Inferior parietal cortex (tissue), 1 donor: ENCODE results near the gene PTGES3.
"Not testable (repeated sequence)": the region's sequence is repeated elsewhere in the genome, so short reads cannot be mapped to it uniquely, and the experiment has no call there.

Experiments used
- DNase-seq: peaks from one replicate; pipeline ENCODE4 v3.0.0-alpha.2; 2016; ENCODE audit errors: extremely low spot score

Gene PTGES3

DNA sequence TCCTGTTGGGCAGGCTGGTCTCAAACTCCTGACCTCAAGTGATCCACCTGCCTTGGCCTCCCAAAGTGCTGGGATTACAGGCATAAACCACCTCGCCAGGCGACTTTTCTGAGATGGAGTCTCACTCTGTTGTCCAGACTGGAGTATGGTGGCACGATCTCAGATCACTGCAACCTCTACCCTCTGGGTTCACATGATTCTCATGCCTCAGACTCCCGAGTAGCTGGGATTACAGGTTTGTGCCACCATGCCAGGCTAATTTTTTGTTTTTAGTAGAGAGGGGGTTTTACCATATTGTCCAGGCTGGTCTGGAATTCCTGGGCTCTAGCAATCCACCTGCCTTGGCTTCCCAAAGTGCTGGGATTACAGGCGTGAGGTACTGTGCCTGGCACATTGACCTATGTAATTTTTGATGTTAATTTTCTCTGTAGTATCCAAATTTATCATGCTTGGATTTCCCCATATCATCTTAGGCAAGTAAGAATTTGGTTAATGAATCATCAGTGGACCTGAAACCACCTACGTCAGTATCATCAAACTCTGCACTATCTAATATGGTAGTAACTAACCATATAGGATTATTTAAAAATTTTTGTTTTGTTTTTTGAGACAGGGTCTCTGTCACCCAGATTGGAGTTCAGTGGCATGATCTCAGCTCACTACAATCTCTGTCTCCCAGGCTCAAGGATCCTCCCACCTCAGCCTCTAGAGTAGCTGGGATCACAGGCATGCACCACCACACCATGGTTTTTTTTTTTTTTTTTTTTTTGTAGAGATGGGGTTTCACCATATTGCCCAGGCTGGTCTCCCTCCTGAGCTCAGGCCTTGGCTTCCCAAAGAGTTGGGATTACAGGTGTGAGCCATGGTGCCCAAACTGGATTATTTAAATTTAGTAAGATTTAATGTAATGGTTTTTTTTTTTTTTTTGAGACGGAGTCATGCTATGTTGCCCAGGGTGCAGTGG lies 30.4 kb downstream of the PTGES3 start:
- DNase-seq = no peak

DNA sequence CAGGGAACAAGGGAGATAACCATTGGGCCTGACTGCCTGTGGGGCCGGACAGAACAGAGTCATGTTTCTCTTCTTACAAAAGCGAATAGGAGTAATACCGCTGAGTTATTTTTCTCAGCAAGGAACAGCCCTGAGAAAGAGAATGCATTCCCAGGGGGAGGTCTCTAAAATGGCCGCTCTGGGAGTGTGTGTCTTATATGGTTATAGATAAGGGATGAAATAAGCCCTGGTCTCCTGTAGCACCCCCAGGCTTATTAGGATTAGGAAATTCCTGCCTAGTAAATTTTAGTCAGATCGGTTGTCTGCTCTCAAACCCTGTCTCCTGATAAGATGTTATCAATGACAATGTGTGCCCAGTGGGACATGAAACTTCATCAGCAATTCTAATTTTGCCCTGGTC lies 34.3 kb downstream of the PTGES3 start:
- not testable (repeated sequence) for DNase-seq

DNA sequence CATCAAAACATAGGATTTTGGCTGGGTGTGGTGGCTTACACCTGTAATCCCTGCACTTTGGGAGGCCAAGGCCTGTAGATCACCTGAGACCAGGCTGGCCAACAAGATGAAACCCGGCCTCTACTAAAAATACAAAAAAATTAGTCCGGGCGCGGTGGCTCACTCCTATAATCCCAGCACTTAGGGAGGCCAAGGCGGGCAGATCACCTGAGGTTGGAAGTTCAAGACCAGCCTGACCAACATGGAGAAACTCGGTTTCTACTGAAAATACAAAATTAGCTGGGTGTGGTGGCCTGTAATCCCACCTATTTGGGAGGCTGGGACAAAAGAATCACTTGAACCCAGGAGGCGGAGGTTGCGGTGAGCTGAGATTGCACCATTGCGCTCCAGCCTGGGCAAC lies 40.1 kb downstream of the PTGES3 start:
- DNase-seq = not testable (repeated sequence)

DNA sequence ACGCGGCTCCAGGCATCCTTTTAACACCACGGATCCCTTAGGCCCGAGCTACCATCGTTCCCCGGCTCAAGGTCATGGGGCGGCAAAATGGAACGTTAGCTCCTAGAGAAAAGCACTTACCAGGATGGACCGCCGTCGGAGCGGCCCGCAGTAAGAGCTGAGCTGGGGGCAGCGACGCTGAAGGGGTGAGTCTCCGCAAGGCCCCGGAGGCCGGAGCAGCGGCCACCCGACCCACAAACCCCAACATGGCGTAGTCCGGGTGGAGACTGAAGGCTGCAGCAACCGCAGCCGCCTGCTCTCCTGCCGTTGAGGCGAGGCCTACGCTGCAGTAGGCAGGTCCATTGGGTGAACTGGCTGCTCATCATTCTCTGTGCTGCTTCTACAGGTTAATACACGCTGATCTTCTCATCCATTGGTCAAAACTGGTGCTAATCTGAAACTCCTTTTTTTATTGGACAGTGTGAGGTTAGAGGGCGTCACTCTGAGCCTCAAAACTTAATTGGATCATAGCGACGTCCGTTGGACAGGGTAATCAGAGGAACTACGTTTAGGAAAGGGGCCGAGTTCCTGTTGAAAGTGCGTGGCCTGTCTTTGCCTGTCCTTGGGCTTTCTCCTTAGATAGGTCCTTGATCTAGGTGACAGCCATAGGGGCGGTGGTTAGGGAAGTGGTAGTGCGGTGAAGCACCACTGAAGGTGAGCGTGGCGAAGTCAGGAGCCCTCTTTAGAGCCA lies 42.2 kb downstream of the PTGES3 start, which contains the start of gene ATP5F1B:
Gene ATP5F1B, minus strand, starts transcription at position 268 of the 730 bp plus-strand sequence. Its CDS starts 21 bp downstream, at position 247.
- DNase-seq = peak; percentile 100

DNA sequence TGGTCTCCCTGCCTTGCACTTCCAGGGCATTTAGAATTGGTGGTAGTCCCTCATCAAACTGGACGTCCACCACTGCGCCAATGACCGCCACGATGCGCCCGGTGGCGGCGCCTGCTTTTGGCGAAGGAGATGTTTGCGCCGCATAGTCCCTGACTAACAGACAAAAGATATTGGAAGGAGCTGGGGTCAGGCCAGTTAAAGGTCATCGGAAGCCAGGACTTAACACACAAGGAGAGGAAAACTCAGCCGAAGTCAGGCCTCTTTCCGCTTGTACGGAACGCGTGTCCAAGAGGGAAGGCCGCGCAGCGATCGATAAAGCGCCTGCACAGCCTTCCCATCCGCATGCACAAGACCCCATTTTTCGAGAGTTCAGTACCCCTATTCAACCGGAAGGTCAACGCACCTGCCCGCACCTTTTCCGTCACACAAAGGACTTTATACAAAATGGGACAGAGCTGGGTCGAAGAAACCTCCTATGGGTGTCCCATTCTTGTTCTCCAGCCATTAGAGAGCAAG lies 42.8 kb downstream of the PTGES3 start:
- no peak for DNase-seq

DNA sequence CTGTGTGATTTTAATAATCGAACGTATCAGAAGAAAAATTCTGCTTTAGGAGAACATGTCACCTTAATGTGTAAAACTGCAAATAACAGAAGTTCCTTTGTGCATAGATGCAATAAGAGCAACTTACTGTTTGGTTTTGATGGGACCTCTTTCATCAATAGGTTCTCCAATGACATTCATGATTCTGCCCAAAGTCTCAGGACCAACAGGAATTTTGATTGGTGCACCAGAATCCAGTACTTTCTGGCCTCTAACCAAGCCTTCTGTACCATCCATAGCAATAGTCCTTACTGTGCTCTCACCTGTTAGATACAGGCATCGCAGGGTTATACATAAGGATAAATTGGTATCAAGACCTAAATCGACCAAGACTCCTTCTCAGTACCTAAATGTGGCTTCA lies 43.4 kb downstream of the PTGES3 start:
- no peak for DNase-seq

DNA sequence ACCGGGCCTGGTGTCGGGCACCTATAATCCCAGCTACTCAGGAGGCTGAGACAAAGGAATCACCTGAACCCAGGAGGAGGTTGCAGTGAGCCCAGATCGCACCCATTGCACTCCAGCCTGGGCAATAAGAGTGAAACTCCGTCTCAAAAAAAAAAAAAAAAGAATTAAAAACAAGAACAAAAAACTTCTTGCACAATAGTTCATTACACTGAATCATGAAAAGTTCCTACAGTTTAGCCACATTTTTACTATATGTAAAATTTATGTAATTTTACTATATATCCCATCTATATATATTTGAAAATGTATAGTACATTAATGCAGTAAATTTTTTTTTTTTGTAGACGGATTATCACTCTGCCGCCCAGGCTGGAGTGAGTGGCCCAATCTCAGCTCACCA lies 46.9 kb downstream of the PTGES3 start:
- DNase-seq = no peak

DNA sequence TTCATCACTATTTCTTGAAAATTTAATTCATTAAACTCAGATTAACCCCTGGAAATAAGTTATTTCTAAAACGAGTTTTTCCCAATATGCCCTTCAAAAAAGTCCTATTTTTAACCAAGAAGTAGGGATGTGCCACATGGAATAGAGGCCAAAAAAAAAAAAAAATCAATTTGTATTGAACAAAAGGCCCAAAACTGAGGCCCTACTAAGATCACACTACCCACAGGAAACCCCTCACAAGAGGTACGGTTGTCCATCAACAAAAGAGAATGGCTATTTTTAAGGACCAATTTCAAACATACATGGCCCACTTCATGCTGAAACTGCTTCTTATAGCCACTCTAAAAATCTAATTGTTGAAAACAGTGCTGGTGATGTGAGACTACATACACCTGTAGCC lies 50.5 kb downstream of the PTGES3 start:
- DNase-seq = no peak

DNA sequence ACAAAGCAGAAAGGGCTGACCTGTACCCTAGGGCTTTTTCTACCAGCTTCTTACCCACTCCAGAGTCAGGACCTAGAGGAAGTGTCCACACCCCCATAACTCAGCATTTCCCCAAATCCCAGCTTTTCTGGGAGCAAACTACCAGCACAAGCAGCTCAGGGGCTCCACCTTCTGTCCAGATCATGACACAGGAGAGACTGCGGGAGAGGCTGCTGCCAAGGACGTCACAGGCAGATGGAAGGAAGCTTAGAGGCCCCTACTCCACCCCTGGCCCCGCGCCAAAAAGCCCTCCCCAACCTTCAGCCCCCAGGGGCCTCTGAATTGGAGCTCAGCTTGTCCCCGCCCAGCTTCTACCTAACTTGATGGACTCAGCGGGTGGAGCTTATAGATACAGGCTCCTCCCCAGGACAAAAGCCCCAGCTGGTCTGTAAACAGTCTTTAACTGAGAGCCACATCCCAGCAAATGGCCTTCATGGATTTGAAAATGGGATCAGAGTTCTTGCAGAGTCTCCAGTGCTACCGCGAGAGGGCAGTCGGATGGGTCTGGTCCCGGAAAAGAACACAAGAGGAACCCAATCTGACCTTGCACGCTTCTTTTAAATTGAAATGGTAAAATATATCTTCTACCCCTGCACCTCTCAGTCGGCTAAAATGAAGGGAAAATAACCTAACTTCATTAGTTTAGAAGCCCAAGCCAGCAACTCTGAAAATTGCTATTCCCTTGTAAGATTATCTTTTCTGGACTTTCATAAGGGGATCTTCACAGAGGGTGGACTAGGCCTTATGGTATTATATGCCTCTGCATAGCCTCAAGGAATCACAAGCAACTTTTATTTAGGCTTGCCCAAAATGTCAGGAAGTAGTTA lies 51.2 kb downstream of the PTGES3 start:
- DNase-seq = peak; percentile 91

DNA sequence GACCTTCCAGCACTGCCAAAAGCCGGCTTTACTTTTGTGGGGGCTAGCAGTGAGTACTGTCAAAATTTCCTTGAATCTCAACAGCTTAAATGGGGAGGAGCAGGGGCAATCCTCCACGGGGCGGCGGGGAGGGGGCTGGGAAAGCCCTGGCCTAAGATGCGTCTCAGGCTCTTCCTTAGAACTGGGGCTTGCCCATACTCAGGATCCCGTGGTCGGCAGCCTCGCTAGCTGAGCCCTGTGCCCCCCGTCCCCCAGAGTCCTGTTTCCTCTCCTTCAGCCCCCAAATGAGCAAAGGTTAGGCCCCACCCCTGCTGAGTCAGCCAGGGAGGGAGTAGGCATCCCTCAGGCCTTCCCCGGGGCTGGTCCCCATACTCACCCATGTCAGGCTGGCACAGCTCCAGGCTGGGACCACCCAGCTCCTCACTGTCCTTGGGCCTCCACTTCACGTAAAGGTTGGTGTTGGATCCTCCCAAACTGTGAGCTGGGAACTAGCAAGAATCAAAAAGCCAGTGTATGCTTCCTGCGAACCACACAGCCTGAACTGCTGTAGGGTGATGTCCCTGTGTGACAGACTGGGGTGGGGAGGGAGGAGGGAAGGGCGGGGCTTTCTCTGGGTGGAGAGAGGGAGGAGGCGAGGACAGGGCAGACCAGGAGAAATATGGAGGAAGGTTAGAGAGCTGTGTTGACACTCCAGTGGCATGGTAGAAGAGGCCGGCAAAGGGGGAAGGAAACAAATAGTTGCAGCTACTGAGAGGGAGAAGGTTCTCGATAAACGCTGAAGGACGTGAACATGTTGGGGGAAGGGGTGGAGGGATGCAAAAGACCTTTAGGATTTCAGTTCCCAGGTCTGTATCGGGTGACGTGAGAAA lies 52.0 kb downstream of the PTGES3 start:
- DNase-seq = peak; percentile 67

DNA sequence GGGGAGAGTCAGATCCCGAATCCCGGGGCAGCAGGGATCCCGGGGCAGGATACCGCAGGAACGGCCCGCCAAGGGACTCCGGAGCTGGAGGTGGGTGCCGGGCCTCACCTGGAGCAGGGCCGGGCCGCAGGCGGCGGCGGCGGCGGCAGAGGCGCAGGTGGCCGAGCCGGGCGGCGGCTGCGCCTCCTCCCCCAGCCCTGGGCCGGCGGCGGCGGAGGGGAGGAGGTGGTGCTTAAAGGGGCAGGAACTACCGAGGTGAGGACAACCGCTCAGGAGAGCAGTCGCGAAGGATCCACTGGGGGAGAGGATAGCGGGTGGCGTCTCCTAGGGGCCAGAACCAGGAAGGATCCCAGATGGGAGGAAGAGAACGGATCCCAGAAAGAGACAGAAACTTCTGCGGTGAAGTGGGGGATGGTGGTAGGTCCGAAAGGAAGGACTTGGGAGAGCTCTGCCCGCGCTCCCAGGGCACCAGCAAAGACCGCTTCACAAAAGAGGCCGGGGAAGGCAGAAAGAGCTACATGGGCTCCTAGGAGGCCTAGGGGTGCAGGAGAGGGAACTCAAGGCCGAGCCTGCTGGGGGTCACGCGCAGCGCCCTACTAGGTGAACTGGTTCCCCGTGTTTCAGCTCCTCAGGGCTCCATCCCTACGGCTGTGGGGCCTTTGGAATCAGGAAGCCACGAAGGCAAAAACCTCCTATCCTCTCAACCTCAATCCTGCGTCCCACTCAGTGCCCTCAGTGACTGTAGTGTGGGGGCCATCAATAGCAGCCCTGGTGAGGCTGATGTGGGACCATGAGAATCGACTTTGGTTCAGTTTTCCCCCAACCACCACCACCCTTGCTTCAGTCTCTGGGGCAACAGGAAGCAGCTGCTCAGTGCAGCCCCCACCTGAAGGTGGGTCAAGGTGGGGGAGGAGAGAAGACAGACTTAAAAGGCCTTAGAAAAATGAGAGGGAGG lies 53.0 kb downstream of the PTGES3 start:
- peak; percentile 73 for DNase-seq

DNA sequence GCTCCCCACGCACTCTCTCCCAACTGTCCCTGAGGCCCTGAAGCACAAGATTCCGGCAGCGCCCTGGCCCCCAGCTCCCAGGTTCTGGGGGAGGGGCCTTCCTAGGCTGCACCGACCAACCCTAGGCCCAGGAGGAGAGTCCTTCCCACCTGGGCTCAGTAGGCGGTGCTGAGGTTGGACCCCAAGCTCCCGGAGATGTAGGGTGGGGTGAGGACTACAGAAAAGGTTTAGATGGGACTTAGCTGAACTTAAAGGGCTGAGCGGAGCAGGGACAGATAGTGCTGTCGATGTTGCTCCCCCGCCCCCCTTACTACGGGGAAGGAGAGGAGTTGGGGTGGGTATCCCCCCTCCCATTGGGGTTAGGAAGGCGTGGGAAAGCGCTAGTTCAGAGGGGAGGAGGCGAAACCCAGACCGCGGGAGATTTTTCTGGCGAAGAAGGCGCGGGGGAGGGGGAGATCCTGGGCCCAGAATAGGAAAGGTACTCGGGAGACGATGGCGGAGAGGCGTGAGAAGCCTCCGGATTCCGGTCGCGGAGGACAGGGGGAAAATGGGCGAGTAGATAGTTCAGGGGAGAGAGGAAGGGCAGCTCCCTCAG lies 53.7 kb downstream of the PTGES3 start:
- no peak for DNase-seq

DNA sequence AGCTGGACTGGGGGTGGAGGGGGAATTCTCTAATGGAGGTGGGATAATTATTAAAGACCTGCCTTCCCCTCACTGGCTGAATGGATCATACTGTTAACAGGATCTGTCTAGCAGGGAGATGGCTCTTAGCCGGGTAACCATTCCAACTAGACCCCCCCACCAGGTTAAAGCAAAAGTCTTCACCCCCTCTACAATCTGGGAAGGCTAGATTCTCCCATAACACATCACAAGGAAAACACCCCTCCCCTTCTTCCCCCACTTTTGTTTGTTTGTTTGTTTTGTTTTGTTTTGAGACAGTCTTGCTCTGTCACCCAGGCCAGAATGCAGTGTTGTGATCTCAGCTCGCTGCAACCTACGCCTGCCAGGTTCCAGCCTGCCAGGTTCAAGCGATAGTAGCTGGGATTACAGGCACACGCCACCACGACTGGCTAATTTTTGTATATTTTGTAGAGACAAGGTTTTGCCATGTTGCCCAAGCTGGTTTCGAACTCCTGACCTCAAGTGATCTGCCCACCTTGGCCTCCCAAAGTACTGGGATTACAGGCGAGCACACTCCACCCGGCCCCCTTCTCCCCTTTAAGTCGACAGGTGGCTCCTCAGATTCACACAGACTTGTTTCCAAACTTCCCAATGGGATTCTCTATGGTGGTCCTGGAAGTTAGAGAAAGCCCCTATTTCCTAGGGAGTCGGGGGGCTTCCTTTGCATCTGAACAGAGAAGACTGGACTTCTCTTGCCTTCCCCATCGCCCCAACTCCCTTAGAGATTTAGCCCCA lies 54.4 kb downstream of the PTGES3 start:
- DNase-seq = no peak

DNA sequence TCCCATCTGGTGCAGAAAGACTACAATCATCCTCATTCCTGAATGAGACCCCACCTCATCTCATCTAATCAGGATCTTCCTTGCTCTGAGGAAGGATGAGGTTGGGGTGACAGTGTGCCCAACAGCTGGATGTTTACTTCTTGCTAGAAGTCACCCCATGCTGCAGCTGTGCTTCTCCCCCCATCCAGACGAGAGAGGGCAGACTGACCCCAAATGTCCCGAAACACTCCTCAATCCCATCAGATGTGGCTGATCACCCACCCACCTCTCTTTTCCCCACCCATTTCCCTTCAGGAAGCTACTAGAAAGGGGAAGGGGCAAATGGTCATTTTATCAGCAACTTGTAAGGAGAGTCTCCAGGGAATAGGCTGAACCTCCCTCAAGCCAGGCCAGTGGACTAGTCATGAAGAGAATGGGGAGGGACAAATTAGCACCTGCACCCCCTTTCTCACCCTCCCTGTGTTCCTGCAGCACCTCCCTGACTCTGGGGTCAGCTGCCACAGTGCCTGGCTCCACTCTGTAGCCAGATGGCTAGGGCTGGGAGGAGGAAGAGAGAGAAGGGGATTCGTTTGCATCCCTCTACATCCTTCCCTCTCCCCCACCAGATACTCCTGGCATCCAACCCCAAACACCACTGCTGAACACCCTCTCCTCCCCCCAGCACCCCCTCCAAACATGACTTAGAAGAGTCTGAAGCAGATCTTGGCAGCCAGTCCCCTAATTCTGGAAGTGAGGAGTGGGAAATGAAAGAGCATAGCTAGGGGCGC lies 55.2 kb downstream of the PTGES3 start:
- DNase-seq = no peak

DNA sequence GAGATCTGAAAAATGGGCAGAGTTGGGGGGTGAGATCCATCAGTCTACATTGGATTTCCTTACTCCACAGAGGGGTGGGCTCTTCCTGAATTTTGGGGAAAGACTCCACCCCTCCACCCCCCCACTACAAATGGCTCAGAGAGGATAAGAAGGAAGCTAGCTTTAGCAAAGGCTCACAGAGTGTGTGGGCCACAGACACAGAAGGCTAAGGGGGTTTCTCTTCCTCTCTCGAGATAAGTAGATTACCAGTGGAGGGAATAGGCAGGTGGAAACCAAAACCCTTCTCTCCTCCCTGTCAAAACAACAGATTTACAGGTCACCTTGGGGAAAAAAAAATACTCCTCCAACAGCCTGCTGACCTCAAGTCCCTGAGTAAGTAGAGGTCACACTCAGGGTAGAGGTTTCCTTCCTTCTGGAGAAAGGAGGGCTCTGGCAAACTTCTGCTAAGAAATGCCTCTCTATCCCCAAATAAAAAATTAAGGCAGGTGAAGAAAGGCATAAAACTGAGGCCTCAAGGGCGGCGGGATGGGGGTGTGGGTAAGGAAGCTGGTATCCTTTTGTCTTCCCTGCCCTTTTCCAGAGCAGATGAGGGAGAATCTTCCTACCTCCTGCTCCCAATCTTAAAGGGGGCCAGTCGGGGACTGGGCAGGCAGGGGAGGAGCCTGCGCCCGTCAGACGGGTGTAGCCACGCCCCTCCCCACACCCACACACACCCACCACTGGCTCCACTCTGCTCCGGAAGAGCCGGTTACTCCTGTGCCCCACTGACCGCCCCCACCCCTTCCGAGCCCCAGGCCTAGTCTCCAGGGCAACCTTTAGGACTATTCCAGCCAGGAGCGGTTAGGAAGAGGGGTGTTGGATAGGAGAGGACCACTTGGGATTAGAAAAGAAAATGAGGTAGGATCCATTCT lies 56.0 kb downstream of the PTGES3 start:
- DNase-seq = no peak

DNA sequence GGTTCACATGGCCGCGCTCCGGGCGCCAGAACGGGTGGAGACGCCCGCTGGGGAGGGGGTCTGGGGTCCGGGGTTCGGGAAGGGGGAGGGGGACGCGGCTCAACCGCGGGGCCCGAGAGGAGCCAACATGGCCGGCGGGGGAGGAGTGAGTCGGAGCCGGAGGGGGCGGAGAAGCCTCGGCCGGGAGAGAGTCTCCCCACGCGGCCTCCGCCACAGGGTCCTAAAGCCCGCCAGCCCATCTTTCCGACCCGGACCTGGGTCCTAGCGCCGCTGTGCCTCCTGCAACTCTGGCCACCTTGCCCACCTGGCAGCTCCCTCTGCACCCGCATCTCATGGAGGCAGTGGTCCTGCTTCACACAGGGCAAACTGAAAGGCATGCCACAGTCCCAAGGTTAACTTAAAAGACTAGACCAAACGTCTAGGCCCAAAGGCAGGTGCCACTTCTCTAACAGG lies 57.9 kb downstream of the PTGES3 start, which contains the start of gene BAZ2A:
Gene BAZ2A, minus strand, starts transcription at position 147 of the 453 bp plus-strand sequence. CDS start 12,796 bp downstream, outside the sequence.
- DNase-seq = peak; percentile 89
